GM18868 (cell line): ENCODE data around the gene COPS9.

Experiments
- ATAC-seq: cut with Tn5 transposase; IDR thresholded peaks from one replicate; pipeline ENCODE4 v1.9.1; 2021; ENCODE audit warnings: mild to moderate bottlenecking, moderate library complexity; ENCODE audit not compliant: unreplicated experiment

The COPS9 gene

DNA sequence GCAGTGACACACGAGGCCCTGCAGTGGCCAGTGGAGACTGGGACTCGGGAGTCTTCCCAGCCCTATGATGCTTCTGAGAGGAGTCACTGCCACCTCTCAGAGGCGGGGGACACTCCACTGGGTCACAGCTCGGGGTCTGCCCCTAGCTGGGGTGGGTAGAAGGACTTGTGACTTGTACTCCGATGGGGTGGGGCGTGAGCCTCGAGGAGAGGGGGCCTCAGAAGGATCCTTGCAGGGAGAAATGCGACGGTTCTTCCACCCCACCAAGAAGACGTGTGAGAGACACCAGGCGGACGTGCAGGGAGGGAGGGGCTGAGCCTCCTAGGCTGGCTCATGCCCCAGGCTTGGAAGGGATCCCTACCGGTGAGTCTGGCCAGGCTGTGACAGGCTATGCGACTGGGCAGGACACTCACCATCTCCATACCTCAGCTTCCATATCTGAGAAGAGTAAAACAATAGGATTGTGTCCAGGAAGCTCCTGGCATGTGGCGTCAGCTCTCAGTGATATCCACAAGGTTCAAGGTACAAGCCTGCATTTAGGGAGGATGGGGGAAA, 15.4 kb upstream of the COPS9 start:
- ATAC-seq, result no peak

DNA sequence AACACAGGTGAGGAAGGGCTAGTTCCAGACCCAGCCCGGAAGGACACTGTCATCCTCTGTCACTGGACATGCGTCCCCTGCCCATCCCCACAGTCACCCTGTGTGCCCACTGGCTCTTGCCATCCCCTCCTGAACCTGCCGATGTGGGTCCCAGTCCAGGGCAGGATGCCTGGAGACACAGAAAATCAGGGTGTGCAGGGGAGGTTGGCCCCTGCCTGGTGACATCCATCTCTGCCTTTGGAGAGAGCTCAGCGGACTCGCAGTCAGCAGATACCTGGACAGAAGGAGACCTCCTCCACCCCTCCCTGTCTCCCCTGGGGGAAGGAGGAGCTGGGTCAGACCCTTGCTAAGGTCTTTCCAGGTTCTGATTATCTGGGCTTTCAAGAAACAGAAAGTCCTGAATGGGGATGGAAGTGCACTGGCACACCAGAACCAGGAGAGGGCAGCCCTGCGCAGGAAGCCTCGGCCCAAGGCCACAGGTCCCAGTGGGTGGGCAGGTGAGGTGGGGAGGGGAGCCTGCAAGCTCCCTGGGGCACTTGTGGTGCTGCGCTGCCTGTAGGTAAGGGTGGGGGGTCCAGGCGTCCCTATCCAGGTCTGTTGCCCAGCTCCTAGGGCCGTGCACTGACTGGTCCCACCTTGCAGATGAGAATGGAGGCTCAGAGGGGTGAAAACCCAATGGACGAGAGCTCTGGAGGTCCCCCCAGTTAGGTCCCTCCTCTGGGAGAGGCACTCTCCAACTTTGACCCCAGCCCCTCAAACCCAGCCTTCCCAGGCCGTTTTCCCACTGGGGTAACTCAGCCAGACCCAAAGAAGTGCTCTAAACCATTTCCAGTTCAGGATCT, 14.1 kb upstream of the COPS9 start:
- ATAC-seq, result no peak

DNA sequence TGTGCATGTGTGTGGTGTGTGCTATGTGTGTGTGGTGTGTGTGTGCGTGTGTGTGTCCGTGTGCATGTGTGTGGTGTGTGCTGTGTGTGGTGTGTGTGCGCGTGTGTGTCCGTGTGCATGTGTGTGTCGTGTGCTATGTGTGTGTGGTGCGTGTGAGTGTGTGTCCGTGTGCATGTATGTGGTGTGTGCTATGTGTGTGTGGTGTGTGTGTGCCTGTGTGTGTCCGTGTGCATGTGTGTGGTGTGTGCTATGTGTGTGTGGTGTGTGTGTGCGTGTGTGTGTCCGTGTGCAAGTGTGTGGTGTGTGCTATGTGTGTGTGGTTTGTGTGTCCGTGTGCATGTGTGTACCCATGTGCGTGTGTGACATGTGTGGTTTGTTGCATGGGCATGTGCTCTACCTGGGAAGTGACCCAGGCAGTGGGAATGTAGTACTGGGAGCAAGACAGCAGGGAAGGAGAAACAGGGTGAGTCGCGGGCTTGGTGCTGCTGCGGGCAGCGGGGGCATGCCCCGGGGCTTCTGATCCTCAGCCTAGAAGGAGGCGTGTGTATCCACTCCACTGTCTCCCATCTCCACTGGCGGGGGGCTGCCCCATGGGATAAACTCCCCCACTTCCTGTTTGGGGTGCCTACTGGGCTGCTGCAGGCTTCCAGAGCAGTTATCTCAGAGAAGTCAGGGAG, 11.9 kb upstream of the COPS9 start:
- no peak for ATAC-seq

DNA sequence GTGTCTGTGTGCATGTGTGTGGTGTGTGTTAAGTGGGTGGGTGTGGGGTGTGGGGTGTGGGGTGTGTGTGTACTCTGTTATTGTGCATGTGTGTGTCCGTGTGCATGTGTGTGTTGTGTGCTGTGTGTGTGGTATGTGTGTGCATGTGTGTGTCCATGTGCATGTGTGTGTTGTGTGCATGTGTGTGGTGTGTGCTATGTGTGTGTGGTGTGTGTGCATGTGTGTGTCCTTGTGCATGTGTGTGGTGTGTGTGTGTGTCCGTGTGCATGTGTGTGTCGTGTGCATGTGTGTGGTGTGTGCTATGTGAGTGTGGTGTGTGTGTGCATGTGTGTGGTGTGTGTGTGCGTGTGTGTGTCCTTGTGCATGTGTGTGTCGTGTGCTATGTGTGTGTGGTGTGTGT, 11.3 kb upstream of the COPS9 start:
- ATAC-seq, result no peak

DNA sequence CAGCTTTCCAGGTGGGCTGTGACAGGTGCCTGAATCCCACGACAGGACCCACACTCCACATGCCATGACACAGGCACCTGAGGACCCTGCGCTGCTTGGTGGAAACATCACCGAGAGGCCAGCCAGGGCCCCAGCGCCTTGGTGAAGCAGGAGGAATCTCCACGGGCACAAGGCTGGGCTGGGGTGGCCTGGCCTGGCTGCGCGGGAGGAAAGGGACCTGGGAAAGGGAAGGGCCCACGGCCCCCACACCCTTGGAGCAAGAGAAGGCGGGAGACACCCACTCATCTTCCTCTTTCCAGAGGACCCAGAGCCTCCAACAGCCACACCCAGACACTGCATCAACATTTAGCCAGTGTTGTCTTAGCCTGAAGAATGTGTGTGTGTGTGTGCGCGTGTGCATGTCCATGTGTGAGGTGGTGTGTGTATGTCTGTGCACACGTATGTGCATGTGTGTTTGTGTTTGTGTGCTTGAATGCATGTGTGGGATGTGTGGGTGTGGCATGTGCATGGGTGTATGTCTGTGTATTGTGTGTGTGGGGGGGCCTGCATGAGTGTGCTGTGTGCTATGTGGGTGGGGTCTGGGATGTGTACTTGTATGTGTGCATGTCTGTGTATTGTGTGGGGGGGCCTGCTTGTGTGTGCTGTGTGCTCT, 10.6 kb upstream of the COPS9 start:
- no peak for ATAC-seq

DNA sequence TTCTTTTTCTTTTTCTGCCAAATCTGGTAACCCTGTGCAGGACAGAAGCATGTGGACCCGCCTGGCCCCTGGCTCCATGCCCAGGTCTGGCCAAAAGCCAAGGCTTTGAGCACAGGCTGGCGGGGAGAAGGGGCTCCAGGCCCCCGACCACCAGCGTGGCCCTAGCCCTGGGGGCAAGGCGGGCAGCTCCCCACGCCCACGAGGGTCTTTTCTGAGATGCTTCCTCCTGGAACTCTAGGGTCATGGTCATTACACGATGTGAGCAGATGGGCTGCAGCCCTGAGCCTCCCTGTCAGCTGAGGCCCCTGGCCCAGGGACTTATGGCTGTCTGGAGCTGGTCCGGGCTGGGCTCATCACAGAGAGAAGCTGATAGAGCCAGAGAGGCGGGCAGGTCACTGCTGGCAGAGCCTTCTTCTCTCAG, 10.0 kb upstream of the COPS9 start:
- no peak for ATAC-seq

DNA sequence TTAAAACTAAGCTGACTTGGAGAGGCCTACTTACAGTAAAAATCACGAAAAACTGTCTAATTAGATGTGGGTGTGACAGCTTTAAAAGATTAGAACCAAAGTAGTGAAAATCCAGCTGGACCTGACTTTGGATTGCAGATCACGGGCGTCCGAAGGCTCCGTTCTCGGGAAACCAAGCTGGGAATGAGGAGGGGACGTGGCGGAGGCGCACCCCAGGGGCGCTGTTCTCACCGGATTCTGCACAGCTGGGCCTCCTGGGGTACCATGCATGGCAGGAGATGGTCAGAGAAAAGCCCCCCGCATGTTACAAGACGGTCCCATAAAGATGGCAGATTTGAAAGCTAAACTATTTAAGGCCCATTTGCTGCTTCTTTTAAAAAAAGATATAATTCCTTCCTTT, 9.4 kb upstream of the COPS9 start:
- no peak for ATAC-seq

DNA sequence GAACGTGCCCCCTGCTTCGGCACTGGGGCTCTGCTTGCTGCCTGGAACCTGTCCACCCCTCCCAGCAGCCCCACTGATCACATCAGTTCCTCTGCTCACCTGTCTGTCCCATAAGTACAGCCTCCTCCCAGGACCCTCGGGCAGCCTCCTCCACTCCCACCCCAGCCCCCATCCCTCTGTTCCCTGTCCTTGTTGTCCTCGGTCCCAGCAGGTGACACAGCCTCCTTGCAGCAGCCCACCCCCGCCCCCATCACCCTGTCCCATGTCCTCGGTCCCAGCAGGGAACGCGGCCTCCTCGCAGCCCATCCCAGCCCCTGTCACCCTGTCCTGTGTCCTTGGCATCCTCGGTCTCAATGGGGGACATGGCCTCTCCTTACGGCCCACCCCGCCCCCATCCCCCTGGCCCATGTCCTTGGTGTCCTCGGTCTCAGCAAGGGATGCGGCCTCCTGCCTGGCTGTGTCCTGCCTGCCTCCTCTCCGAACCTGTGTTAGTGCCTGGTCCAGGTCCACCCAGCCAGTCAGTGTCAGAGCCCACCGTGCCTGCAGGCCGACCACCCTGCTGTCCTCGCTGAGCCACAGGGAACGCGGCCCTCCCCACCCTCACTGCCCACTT, 8.7 kb upstream of the COPS9 start:
- no peak for ATAC-seq

DNA sequence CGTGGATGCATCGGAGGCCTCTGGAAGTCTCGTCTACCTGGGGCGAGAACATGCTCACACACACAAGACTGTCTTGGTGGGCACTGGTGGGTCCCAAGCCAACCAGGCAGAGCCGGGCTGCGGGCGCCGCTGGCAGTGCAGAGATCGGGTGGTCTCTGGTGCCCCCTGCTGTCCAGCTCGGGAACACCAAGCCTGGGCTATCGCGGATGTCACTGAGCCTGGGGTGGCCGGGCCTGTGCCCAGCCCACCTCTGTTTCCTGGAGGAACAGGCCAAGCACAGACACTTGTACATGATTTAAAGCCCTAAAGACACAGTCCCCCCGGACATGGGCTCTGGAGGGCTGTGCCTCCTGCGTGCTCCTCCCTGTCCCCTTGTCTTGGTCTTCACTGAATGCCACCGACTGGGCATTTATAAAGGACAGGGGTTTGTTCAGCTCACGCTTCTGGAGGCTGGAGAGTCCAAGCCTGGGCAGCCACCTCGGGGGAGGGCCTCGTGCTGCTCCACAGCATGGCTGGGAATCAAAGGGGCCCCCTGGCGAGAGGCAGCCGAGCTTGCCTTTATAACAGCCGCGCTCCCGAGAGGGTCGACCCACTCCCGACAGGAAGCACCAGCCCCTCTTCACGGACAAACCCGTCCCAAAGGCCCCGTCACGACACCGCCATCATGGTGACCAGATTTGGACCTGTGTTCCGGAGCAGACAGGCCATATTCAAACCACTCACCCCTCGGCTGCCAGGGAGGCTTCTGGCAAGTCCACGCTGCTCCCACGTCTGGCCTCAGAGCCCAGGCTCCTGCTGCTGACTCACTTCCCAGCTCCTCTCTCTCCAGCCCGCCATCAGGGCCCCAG, 7.9 kb upstream of the COPS9 start:
- no peak for ATAC-seq

DNA sequence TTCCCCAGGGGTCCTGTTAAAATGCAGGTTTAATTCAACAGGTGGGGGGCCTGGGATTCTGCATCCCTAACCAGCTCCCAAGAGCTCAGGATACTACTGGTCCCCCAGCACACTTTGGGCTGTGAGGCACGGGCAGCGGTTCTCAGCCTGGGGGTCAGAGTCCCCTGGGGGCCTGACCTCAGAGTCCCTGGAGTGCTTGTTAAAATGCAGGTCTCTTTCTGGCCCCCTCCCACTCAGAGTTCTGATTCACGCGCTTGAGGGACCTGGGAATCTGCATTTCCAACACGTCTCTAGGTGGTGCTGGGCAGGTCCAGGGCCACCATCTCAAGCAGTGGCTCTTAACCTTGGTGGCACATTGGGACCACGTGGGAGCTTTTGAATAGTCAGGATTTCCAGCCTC, 7.2 kb upstream of the COPS9 start:
- ATAC-seq, result no peak

DNA sequence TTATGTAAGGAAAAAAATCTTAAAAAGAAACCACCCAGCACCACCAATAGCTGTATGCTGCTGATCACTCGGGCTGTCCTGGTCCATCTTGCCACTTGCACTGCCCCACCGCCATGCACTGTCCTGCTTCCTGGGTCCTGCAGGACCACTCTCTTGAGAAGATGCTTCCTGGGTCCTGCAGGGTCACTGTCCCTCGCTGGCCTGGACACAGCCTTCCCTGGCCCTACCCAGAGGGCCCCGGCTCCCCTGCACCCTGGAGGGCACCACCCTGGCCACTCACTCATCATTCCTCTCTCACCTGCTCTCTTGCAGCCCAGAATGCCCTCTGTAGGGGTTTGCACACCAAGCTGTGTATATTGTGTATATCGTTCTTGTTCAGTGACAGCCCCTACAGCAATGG, 6.8 kb upstream of the COPS9 start:
- ATAC-seq, result no peak

DNA sequence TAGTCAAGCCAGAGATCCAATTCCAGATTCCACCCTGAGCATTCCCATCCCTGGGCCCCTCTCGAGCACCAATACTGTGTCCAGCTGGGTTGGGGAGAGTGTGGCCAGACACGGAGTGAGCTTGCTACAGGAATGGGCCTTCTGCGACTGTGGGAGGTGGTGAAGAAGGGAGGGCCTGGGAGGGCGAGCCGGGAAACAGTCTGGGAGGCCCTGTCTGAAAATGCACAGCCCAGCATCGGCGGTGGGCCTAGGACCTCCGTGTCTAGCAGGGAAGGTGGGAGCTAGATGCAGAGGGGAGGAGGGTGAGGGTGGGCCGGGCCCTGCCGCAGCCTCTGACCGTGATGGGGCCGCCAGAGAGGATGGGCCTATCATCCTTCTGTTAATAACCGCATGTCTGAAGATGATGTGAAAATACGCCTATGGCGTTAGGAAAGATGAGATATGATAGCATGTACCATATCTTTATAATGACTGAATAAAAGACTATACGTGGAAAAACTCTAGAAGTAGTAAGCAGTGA, 6.2 kb upstream of the COPS9 start:
- ATAC-seq, result no peak

DNA sequence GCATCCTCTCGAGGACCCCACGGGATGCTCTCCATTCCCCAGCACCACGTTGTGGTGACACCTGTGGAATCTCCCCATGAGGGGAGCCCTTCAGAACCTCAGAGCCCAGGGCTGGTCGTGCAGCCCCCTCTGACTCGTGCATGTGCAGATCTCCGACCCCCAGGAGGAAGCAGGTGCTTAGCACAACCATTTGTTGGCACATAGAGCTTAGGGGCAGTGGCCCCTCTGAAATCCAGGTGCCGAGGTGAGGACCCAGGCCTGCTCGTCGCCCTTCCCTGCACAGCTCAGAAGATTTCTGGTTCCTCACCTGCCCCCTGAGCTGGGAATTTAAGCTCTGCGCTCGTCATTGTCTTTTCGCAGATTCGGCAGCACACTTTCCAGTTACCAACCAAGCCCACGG, 5.6 kb upstream of the COPS9 start:
- ATAC-seq, result no peak

DNA sequence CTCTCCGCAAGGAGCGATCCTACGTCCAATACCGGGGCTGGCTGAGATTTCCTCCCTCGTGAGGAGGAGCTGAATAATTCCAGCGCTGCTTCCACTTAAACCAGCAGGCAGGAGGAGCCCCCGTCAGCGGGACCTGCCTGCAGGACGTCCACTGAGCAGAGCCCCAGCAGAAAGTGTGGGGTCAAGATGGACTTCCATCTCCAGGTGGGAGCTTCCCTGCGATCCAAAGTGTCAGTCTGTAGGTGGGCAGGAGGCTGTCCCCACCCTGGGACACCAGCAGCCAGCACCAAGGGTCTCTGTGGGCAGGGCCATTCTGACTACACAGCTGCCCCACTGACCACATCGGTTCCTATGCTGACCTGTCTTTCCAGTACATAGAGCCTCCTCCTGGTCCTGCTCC, 4.8 kb upstream of the COPS9 start:
- ATAC-seq, result no peak

DNA sequence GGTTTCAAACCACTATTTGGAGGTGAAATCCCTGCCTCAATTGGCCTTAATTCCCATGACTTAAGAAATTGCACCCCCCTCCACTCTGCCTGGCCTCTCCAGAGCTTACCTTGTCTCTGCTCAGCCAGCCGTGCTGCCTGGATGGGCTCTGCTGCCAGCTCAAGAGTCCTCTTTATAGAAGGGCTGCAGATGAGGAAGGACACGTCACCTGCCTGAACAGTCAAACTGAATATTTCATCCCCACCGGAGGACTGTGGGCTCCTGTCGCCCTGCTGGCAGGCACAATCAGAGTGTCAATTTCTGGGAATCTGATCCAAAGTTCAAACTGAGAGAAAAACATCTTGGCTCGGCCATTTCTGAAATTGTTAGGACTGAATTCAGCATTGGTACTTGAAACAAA, 4.4 kb upstream of the COPS9 start, which contains the start of gene OTOS:
OTOS (minus strand) TSS at position 148 of the 400 bp plus-strand sequence. CDS start 332 bp downstream, outside the sequence.
- ATAC-seq, result no peak

DNA sequence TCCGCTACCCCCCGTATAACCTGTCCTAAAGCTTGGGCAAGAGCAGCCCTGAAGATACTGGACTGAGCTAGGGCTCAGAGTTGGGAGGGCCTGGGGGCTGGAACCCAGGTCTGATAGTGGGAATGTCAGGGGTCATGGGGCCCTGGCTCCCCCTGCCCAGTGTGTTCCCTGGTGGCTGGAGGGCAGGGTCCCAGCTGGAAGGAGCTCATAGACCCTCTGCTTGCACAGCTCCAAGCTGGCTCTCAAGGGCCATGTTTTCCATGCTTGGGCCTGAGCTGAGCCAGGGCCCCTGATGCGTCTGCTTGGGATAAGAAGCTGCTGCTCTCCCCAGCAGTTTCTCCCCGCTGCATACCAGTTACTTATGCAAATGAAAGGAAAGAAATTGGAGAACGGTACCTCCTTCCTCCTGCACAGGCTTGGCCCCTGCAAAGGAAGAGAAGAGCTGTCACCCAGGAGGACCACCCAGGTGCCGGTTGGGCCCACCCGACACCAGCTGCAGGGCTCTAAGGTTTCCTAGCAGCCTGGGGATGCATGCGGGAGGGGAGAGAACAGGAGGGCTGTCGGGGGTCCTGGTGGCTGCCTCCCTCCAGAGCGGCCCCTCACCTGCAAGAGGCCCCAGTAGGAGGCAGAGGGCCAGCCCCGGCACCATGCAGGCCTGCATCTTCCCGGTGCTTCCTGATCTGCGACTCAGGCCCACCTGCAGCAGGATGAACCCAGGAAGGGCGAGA, 3.7 kb upstream of the COPS9 start:
- ATAC-seq, result no peak

DNA sequence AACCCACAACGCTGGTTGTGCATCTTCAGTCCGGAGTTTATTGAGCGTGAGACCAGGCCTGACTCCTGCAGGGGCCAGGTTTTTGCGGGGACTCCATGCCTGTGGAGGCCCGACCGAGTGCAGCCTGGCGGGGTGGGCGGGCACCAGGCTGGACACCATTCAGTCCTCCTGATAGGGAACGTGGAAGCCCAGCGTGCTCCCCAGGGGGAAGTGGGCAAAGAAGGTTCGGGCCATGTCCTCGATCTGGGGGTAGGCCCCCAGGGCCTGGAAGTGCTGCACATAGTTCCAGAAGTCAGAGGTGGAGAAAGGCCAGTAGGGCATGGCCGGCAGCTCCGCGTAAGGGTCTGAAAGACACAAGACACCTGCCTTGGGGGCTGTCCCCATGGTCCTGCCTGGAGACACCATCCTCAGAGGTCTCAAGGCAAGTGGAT, 2.9 kb upstream of the COPS9 start:
- no peak for ATAC-seq

DNA sequence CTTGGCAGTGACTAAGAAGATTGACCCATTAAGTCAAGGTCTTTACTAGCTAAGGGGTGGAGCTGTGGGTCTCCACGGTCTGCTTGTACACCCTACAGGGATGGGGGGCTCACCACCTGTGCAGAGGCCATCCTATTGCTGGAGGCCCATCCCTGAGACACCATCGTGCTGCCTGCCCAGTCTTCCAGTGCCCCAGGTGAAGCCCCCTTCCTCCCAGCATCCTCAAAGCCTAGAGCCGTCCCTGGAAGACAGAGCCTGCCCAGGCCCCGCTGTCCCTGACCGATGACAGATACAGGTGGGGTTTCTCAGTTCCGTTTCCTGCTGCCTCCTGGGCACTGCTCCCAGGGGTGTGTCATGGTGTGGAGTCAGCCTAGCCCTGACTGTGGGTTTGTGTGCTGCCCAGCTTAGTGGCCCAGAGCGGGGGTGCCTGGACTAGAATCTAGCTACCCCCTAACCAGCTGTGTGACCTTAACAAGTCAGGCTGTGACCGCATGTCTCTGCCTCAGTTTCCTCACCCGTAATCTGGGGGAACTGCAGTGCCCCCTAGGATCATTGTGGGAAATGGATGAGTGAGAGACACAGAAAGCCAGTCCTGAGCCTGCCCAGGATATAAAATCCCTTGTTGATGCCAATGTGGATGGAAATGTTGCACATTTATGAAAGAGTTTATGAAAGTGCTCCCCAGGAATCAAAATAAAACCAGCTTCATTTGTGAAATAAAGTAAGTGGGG, 2.3 kb upstream of the COPS9 start:
- no peak for ATAC-seq
